ENCODE measurements around the gene PKLR. TPM values are rescaled to one million over a fixed set of nuclear protein-coding genes. Genes with fewer than 3 reads are reported as not detected.

Gene PKLR
- total and polyA plus RNA-seq, 2 of the 8 experiments (the other 6 are each of a cell fraction or from before 2014, with no cell fraction given): 2.3 to 7.5 TPM

- DNase-seq (ENCODE audit: low read depth in 1 of 2, low spot score in 2 of 2) (no peak), FAIRE-seq (no peak)
- Histone ChIP-seq H3K4me2 (ENCODE audit: insufficient read depth in 1 of 2, low read depth in 2 of 2, low read length in 2 of 2) (no peak overlapping the region; a peak in 1 of 4 replicates), H4K8ac (ENCODE audit: extremely low read depth, insufficient read depth, low read length) (no peak overlapping the region), H2BK5ac (ENCODE audit: low read depth, low read length) (no peak overlapping the region), H3K79me1 (ENCODE audit: low read depth, low read length) (peaks cover 6% of the 10 kb centered on the region), H3K27ac (ENCODE audit: low read depth, low read length) (no peak overlapping the region), H3K4ac (replicated peaks; ENCODE audit: insufficient read length, low read depth, low read length) (no peak overlapping the region), H3K4me1 (replicated peaks in 1 of 4; ENCODE audit: control insufficient read depth in 3 of 4, insufficient read depth in 4 of 4, low read length in 3 of 4) (peaks cover 0 to 8% (median 4%) of the 10 kb centered on the region in 4 experiments; a peak in 3 of 7 replicates), H3K36me3 (ENCODE audit: control insufficient read depth in 2 of 4, insufficient read depth in 4 of 4, low read length in 3 of 4) (peaks cover 30 to 57% (median 52%) of the 10 kb centered on the region in 4 experiments), H4K5ac (ENCODE audit: insufficient read length, low read depth, low read length) (no peak overlapping the region), H2AFZ (ENCODE audit: low read length) (no peak overlapping the region), H2BK120ac (replicated peaks; ENCODE audit: low read depth, low read length) (no peak overlapping the region), H2BK20ac (ENCODE audit: low read length) (no peak overlapping the region), H3K4me3 (ENCODE audit: extremely low read depth in 1 of 4, insufficient read depth in 2 of 4, low read depth in 3 of 4, low read length in 4 of 4) (no peak overlapping the region), H3K23me2 (ENCODE audit: low read depth, low read length) (peaks cover 5% of the 10 kb centered on the region), H2AK5ac (ENCODE audit: low read depth, low read length) (no peak overlapping the region), H2BK15ac (ENCODE audit: low read length) (no peak overlapping the region), H3K9me3 (ENCODE audit: insufficient read depth in 2 of 2, low read depth in 1 of 2, low read length in 1 of 2) (no peaks in the 10 kb centered on the region), H3K14ac (ENCODE audit: insufficient read length) (no peak overlapping the region), H3K56ac (replicated peaks; ENCODE audit: insufficient read length, low read depth, low read length) (no peak overlapping the region), H2BK12ac (ENCODE audit: low read depth, low read length) (no peak overlapping the region), H4K91ac (replicated peaks; ENCODE audit: insufficient read length, low read length) (no peak overlapping the region), H3K18ac (ENCODE audit: extremely low read depth, low read length) (no peak overlapping the region), H3K27me3 (replicated peaks in 1 of 4; ENCODE audit: control insufficient read depth in 3 of 4, extremely low read depth in 1 of 4, insufficient read depth in 3 of 4, low read length in 3 of 4) (no peaks in the 10 kb centered on the region), H3K79me2 (ENCODE audit: control insufficient read depth in 1 of 2, insufficient read depth in 2 of 2, low read length in 2 of 2) (peaks cover 0 to 14% of the 10 kb centered on the region in 2 experiments; a peak in 1 of 4 replicates), H3K9ac (replicated peaks in 1 of 4; ENCODE audit: extremely low read depth in 1 of 4, low read depth in 3 of 4, low read length in 3 of 4) (no peak overlapping the region), H3K23ac (ENCODE audit: insufficient read length) (no peak overlapping the region), H4K20me1 (replicated peaks in 1 of 2; ENCODE audit: control insufficient read depth in 1 of 2, insufficient read depth in 2 of 2, low read length in 2 of 2) (peaks cover 0 to 4% of the 10 kb centered on the region in 2 experiments)
- POLR2A ChIA-PET (ENCODE audit: partially characterized antibody): interaction anchor here (0.7 to 6.4 kb wide), 12 partner anchors 9 to 67 kb away, joined by 3 to 87 read pairs (median 4); partner anchors contain the start of genes CLK2 and HCN3
- 93% methylated on average over 11 of the region's 11 CpGs; no CpG with 5 or more reads in 1 of the 2 experiments for WGBS, 2 experiments (ENCODE audit: extremely low coverage in 1 of 2, insufficient coverage in 1 of 2, insufficient read length in 1 of 2, insufficient replicate concordance in 2 of 2, low coverage in 1 of 2, low lambda C conversion rate in 2 of 2, missing lambda C conversion rate in 1 of 2)
- CTCF ChIA-PET (ENCODE audit: partially characterized antibody): interaction anchor here (0.9 to 2.4 kb wide), 3 partner anchors 9 to 56 kb away, joined by 3 to 21 read pairs (median 4); no protein-coding TSS in a partner anchor
- TF ChIP-seq TAF1 (IDR thresholded peaks at IDR 0.05; ENCODE audit: low read depth, low read length) (no peak), PHF8 (conservative IDR thresholded peaks at IDR 0.05; ENCODE audit: low read depth, low read length) (no peak), SIX5 (IDR thresholded peaks at IDR 0.05; ENCODE audit: low read depth, low read length) (no peak), HDAC2 (IDR thresholded peaks at IDR 0.05; ENCODE audit: borderline replicate concordance in 1 of 2, low read depth in 2 of 2, low read length in 2 of 2) (no peak), RAD21 (IDR thresholded peaks at IDR 0.05 in 1 of 2, conservative IDR thresholded peaks at IDR 0.05 in 1 of 2; ENCODE audit: low read depth in 2 of 2, low read length in 2 of 2) (no peak), CREB1 (IDR thresholded peaks at IDR 0.05) (no peak), POU5F1 (IDR thresholded peaks at IDR 0.05; ENCODE audit: low read depth, low read length) (no peak), CTCF (IDR thresholded peaks at IDR 0.05; ENCODE audit: control extremely low read depth in 1 of 3, insufficient read depth in 1 of 3, low read depth in 1 of 3, low read length in 3 of 3) (no peak), BACH1 (IDR thresholded peaks at IDR 0.05; ENCODE audit: low read length) (no peak), SP4 (IDR thresholded peaks at IDR 0.05; ENCODE audit: low read length) (no peak), KDM4A (IDR thresholded peaks at IDR 0.05; ENCODE audit: low read depth, low read length, severe bottlenecking) (no peak), CHD2 (IDR thresholded peaks at IDR 0.05; ENCODE audit: low read length) (no peak)
Measured at GRCh38 chr1:155263067-155263466, 38.2 kb downstream of the PKLR start.

Measured in H1 (cell line).